Spleen (tissue), 11 donors: ENCODE data around the gene DNAJC30. TPM values are rescaled to one million over a fixed set of nuclear protein-coding genes. Genes with fewer than 3 reads are reported as not detected.

ENCODE experiments used
- DNase-seq: peaks from one replicate; pipeline ENCODE4 v3.0.0-alpha.2; 2020
- H3K27ac ChIP-seq, 8 donors: fragments of 200-600 bp; sonication (generic) in 7 of 8; 1 replicate in 4 of 8; 2 replicates in 4 of 8; pipeline versions ENCODE4 v1.5.0 to v1.8.0; 2016 to 2021; ENCODE audit warnings: inconsistent platforms in 4 of 8, mild to moderate bottlenecking in 4 of 8, moderate library complexity in 1 of 8
- H3K27me3 ChIP-seq, 7 donors: fragments of 200-600 bp; sonication (generic) in 6 of 7; replicated peaks in 1 of 7; 1 replicate in 4 of 7; 2 replicates in 3 of 7; pipeline versions ENCODE4 v1.5.0 to v1.8.0; 2016 to 2021; ENCODE audit warnings: inconsistent platforms in 3 of 7, mild to moderate bottlenecking in 1 of 7
- H3K36me3 ChIP-seq, 6 donors: fragments of 200-600 bp; sonication (generic) in 5 of 6; 1 replicate in 4 of 6; 2 replicates in 2 of 6; pipeline versions ENCODE4 v1.5.0 to v1.8.0; 2016 to 2021; ENCODE audit warnings: inconsistent platforms in 2 of 6
- H3K4me1 ChIP-seq, 6 donors: fragments of 200-600 bp; sonication (generic) in 5 of 6; 1 replicate in 3 of 6; 2 replicates in 3 of 6; pipeline versions ENCODE4 v1.5.0 to v1.8.0; 2016 to 2021; ENCODE audit warnings: inconsistent platforms in 3 of 6
- H3K4me3 ChIP-seq, 8 donors: fragments of 200-600 bp; sonication (generic) in 7 of 8; 1 replicate in 4 of 8; 2 replicates in 4 of 8; pipeline versions ENCODE4 v1.5.0 to v1.8.0; 2016 to 2021; ENCODE audit warnings: inconsistent platforms in 4 of 8, mild to moderate bottlenecking in 4 of 8, moderate library complexity in 2 of 8
- H3K9me3 ChIP-seq, 8 donors: fragments of 200-600 bp; sonication (generic) in 7 of 8; 1 replicate in 4 of 8; 2 replicates in 4 of 8; pipeline versions ENCODE4 v1.5.0 to v1.8.0; 2016 to 2021; ENCODE audit warnings: inconsistent platforms in 4 of 8
- POLR2A ChIP-seq, 3 donors: fragments of 450-650 bp; IDR thresholded peaks; one replicate each; pipeline ENCODE4 v1.5.1; 2017; ENCODE audit warnings: antibody characterized with exemption in 3 of 3, mild to moderate bottlenecking in 1 of 3
- POLR2AphosphoS5 ChIP-seq, 3 donors: sonication (generic); formaldehyde crosslinking; IDR thresholded peaks; one replicate each; pipeline ENCODE4 v1.5.1; 2017; ENCODE audit warnings: antibody characterized with exemption in 3 of 3
- WGBS, 5 donors: extraction: QIAGEN DNeasy Blood & Tissue Kit in 3 of 5; methylation state at CpG; one replicate each; pipeline versions ENCODE4 v1.1.5 to v1.1.7; 2013 to 2018; 5-methylcytosine and 5-hydroxymethylcytosine counted together
- intact Hi-C: fragments of 100-400 bp; cut with DNase I; formaldehyde crosslinking; loops from one replicate; pipeline ENCODE4 v1.15.0; 2023; ENCODE audit warnings: low total_unique reads
- polyA plus RNA-seq, 3 donors: library from polyadenylated mRNA; stranded (reverse); fragments of 200-250 nt; gene quantifications; one replicate each; pipeline ENCODE4 v1.2.1, GENCODE V29; 2013
- total RNA-seq, 7 donors: library from RNA; depleted of rRNA in 3 of 7; stranded (reverse); fragments of >200 nt in 3 of 7; fragmentation: NEBNext Ultra II Directional in 4 of 7; extraction: Animal tissue kit (Norgen Biotek cat#: 25700) in 4 of 7; gene quantifications; one replicate each; pipeline versions ENCODE4 v1.1.0 to v1.2.1, GENCODE V29; 2016 to 2021
- TF ChIP-seq, protein P1 (sequence below), 11 experiments: fragments of 200-600 bp in 7 of 11; fragments of 450-650 bp in 4 of 11; sonication (generic) in 4 of 11; IDR thresholded peaks in 8 of 11; conservative IDR thresholded peaks in 3 of 11; 1 replicate in 7 of 11; 2 replicates in 4 of 11; pipeline versions ENCODE4 v1.4.0 to v1.8.0; 2016 to 2021; ENCODE audit warnings: antibody characterized with exemption in 11 of 11, inconsistent platforms in 4 of 11, mild to moderate bottlenecking in 1 of 11
- donor health status: healthy with polysubstance abuse.
- donor health status: DM: no; HTN: no; CAD: no; lungs with moderate emphysema.
- donor health status: DM: no; HTN: no; CAD: no.
- donor health status: Bipolar disorder and iron deficiency.
- donor health status: healthy.
- donor health status: DM: no; HTN: no; CAD: no.
- donor health status: DM: yes; HTN: yes; CAD: no.

Gene DNAJC30
- total and polyA plus RNA-seq, 10 donors: 5.6 to 12.7 (median 8.7) TPM

DNA sequence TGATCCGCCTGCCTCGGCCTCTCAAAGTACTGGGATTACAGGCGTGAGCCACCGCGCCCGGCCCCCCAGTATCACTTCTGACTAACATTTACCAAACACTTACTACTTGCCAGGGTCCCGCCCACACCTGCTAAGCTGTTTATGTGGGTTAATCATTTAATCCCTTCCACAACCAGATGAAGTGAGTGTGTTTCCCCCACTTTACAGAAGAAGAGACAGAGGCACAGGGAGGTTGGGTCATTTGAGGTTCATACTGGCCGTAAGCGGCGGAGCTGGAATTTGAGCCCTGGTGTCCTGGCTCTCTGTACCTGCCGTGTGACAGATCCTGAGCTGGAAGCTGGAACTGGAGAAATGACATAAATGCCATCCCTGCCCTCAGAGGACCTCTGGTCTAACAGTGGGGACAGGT, 30.7 kb downstream of the DNAJC30 start:
- intact Hi-C loops: no loop called here
- TF ChIP-seq POLR2A (IDR thresholded peaks at IDR 0.05) (no peak), POLR2AphosphoS5 (IDR thresholded peaks at IDR 0.05) (no peak)
- TF ChIP-seq, protein P1, sequence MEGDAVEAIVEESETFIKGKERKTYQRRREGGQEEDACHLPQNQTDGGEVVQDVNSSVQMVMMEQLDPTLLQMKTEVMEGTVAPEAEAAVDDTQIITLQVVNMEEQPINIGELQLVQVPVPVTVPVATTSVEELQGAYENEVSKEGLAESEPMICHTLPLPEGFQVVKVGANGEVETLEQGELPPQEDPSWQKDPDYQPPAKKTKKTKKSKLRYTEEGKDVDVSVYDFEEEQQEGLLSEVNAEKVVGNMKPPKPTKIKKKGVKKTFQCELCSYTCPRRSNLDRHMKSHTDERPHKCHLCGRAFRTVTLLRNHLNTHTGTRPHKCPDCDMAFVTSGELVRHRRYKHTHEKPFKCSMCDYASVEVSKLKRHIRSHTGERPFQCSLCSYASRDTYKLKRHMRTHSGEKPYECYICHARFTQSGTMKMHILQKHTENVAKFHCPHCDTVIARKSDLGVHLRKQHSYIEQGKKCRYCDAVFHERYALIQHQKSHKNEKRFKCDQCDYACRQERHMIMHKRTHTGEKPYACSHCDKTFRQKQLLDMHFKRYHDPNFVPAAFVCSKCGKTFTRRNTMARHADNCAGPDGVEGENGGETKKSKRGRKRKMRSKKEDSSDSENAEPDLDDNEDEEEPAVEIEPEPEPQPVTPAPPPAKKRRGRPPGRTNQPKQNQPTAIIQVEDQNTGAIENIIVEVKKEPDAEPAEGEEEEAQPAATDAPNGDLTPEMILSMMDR (IDR thresholded peaks at IDR 0.05 in 8 of 11, conservative IDR thresholded peaks at IDR 0.05 in 3 of 11): no peak
- WGBS, 5 donors: 79 to 91% (median 87%) methylated on average over 10 to 11 of the region's 11 CpGs

GRCh38 chr7:73650524-73650923, 32.7 kb downstream of the DNAJC30 start:
- H3K27ac ChIP-seq: no peak overlapping the region
- intact Hi-C loops: no loop called here
- no peaks in the 10 kb centered on the region for H3K36me3 ChIP-seq
- no peak overlapping the region for H3K4me3 ChIP-seq
- peaks cover 0 to 91% (median 40%) of the 10 kb centered on the region in 7 donors for H3K27me3 ChIP-seq
- 44 to 68% (median 53%) methylated on average over 5 of the region's 5 CpGs for WGBS, 5 donors
- no peak for DNase-seq
- no peaks in the 10 kb centered on the region for H3K9me3 ChIP-seq
- peaks cover 3 to 24% (median 12%) of the 10 kb centered on the region in 6 donors for H3K4me1 ChIP-seq
- TF ChIP-seq, protein P1 (IDR thresholded peaks at IDR 0.05 in 8 of 11, conservative IDR thresholded peaks at IDR 0.05 in 3 of 11): no peak
- no peak for TF ChIP-seq POLR2A (IDR thresholded peaks at IDR 0.05)
- no peak for TF ChIP-seq POLR2AphosphoS5 (IDR thresholded peaks at IDR 0.05)

More for the DNA sequence above, 30.7 kb downstream of the DNAJC30 start:
- Histone ChIP-seq H3K27me3 (peaks cover 0 to 80% (median 31%) of the 10 kb centered on the region in 7 donors), H3K27ac (no peak overlapping the region), H3K9me3 (no peaks in the 10 kb centered on the region), H3K36me3 (no peaks in the 10 kb centered on the region), H3K4me3 (no peak overlapping the region), H3K4me1 (peaks cover 3 to 10% (median 6%) of the 10 kb centered on the region in 6 donors)
- no peak for DNase-seq

DNA sequence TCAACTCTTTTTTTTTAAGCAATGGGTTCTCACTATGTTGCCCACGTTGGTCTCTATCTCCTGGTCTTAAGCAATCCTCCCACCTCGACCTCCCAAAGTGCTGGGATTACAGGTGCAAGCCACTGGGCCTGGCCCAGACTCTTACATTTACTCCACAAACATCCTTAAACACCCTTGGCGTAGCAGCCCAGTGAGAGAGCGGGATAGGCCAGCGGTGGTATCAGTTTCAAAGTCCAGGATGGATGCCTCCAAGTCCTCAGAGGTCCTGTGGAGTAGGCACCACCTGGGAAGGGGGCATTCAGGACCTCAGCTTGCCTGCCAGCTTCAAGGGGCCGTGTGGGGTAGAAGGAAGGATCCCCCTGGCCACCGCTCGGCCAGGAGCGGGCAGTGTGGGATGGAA, 33.7 kb downstream of the DNAJC30 start:
- DNase-seq: no peak
- 26 to 37% (median 33%) methylated on average over 9 of the region's 9 CpGs for whole genome bisulfite sequencing, 5 donors
- Histone ChIP-seq H3K4me3 (no peak overlapping the region), H3K9me3 (no peaks in the 10 kb centered on the region), H3K27me3 (peaks cover 0 to 100% (median 40%) of the 10 kb centered on the region in 7 donors), H3K36me3 (no peaks in the 10 kb centered on the region), H3K27ac (no peak overlapping the region), H3K4me1 (peaks cover 3 to 25% (median 12%) of the 10 kb centered on the region in 6 donors)
- intact Hi-C loops: no loop called here
- TF ChIP-seq, protein P1 (IDR thresholded peaks at IDR 0.05 in 8 of 11, conservative IDR thresholded peaks at IDR 0.05 in 3 of 11): no peak
- no peak for TF ChIP-seq POLR2AphosphoS5 (IDR thresholded peaks at IDR 0.05)
- TF ChIP-seq POLR2A (IDR thresholded peaks at IDR 0.05): no peak

GRCh38 chr7:73648593-73649332, 34.5 kb downstream of the DNAJC30 start:
- Histone ChIP-seq H3K4me3 (no peak overlapping the region), H3K36me3 (no peaks in the 10 kb centered on the region), H3K9me3 (no peaks in the 10 kb centered on the region), H3K27me3 (peaks cover 0 to 100% (median 38%) of the 10 kb centered on the region in 7 donors), H3K27ac (no peak overlapping the region), H3K4me1 (peaks cover 3 to 25% (median 12%) of the 10 kb centered on the region in 6 donors)
- no peak for DNase-seq
- TF ChIP-seq, protein P1 (IDR thresholded peaks at IDR 0.05 in 8 of 11, conservative IDR thresholded peaks at IDR 0.05 in 3 of 11): no peak
- TF ChIP-seq POLR2A (IDR thresholded peaks at IDR 0.05) (no peak), POLR2AphosphoS5 (IDR thresholded peaks at IDR 0.05) (no peak)
- intact Hi-C loops: no loop called here
- WGBS, 5 donors: 45 to 60% (median 54%) methylated on average over 1 of the region's 1 CpG
